Measurements from ENCODE around the gene RFX7. TPM values are rescaled to one million over a fixed set of nuclear protein-coding genes. Genes with fewer than 3 reads are reported as not detected.

Gene RFX7
- total and polyA plus RNA-seq, 8 donors = 0.58 to 41.4 (median 1.7) TPM

GRCh38 chr15:56233549-56233948 is 10.1 kb downstream of the RFX7 start:
- Histone ChIP-seq H3K36me3 (peaks cover 9 to 44% (median 24%) of the 10 kb centered on the region in 4 donors), H3K9me3 (peaks cover 5 to 40% (median 26%) of the 10 kb centered on the region in 4 donors), H3K4me3 (no peak overlapping the region), H3K27ac (no peak overlapping the region), H3K27me3 (no peaks in the 10 kb centered on the region), H3K4me1 (peaks cover 0 to 16% (median 6%) of the 10 kb centered on the region in 4 donors)
- WGBS, 5 donors = 92 to 99% (median 94%) methylated on average over 3 of the region's 3 CpGs
- TF ChIP-seq POLR2A (IDR thresholded peaks at IDR 0.05) = no peak
- TF ChIP-seq POLR2AphosphoS5 (IDR thresholded peaks at IDR 0.05) = no peak
- TF ChIP-seq, protein P1, sequence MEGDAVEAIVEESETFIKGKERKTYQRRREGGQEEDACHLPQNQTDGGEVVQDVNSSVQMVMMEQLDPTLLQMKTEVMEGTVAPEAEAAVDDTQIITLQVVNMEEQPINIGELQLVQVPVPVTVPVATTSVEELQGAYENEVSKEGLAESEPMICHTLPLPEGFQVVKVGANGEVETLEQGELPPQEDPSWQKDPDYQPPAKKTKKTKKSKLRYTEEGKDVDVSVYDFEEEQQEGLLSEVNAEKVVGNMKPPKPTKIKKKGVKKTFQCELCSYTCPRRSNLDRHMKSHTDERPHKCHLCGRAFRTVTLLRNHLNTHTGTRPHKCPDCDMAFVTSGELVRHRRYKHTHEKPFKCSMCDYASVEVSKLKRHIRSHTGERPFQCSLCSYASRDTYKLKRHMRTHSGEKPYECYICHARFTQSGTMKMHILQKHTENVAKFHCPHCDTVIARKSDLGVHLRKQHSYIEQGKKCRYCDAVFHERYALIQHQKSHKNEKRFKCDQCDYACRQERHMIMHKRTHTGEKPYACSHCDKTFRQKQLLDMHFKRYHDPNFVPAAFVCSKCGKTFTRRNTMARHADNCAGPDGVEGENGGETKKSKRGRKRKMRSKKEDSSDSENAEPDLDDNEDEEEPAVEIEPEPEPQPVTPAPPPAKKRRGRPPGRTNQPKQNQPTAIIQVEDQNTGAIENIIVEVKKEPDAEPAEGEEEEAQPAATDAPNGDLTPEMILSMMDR (IDR thresholded peaks at IDR 0.05) = no peak
- TF ChIP-seq EP300 (IDR thresholded peaks at IDR 0.05) = no peak
- DNase-seq = no peak
- intact Hi-C loops (cut with DNase I; ENCODE audit: low total_unique reads) = no loop called here

DNA sequence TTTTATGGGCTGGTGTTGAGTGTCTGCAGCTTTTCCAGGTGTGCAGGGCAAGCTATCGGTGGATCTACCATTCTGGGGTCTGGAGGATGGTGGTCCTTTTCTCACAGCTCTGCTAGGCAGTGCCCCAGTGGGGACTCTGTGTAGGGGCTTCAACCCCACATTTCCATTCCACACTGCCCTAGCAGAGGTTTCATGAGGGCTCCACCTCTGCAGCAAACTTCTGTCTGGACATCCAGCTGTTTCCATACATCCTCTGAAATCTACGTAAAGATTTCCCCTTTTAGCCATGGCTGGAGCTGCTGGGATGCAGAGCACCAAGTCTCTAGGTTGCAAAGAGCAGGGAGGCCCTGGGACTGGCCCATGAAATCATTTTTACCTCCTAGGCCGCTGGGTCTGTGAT is 11.6 kb downstream of the RFX7 start:
- H3K4me1 ChIP-seq = peaks cover 0 to 7% (median 1%) of the 10 kb centered on the region in 4 donors
- H3K27me3 ChIP-seq = no peaks in the 10 kb centered on the region
- no peak for DNase-seq
- H3K9me3 ChIP-seq = peaks cover 5 to 48% (median 31%) of the 10 kb centered on the region in 4 donors
- no peak overlapping the region for H3K27ac ChIP-seq
- intact Hi-C loops (cut with DNase I; ENCODE audit: low total_unique reads) = no loop called here
- WGBS, 5 donors = 93 to 100% (median 98%) methylated on average over 3 of the region's 3 CpGs
- no peak overlapping the region for H3K4me3 ChIP-seq
- TF ChIP-seq EP300 (IDR thresholded peaks at IDR 0.05) = no peak
- no peak for TF ChIP-seq POLR2A (IDR thresholded peaks at IDR 0.05)
- no peak for TF ChIP-seq POLR2AphosphoS5 (IDR thresholded peaks at IDR 0.05)
- TF ChIP-seq, protein P1 (IDR thresholded peaks at IDR 0.05) = no peak
- peaks cover 9 to 44% (median 24%) of the 10 kb centered on the region in 4 donors for H3K36me3 ChIP-seq

DNA sequence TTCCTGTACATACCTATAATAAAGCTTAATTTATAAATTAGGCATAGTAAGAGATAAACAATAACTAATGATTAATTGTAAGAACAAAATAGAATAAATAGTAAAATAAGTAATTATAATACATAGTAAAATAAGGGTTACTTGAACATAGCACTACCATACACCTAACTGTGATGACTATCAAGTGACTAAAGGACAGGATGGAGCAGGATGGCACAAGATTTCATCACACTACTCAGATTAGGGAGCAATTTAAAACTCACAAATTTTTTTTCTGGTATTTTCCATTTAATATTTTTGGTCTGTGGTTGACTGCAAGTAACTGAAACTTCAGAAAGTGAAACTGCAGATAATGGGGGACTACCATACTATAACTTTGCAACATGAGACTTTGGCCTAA is 14.8 kb downstream of the RFX7 start:
- H3K27me3 ChIP-seq = no peaks in the 10 kb centered on the region
- H3K36me3 ChIP-seq = peaks cover 9 to 37% (median 21%) of the 10 kb centered on the region in 4 donors
- intact Hi-C loops (cut with DNase I; ENCODE audit: low total_unique reads) = no loop called here
- H3K27ac ChIP-seq = no peak overlapping the region
- TF ChIP-seq POLR2A (IDR thresholded peaks at IDR 0.05) (no peak), EP300 (IDR thresholded peaks at IDR 0.05) (no peak), POLR2AphosphoS5 (IDR thresholded peaks at IDR 0.05) (no peak)
- TF ChIP-seq, protein P1 (IDR thresholded peaks at IDR 0.05) = no peak
- H3K9me3 ChIP-seq = peaks cover 5 to 48% (median 31%) of the 10 kb centered on the region in 4 donors
- no peak overlapping the region for H3K4me3 ChIP-seq
- no peak for DNase-seq
- peaks cover 0 to 5% (median 0%) of the 10 kb centered on the region in 4 donors for H3K4me1 ChIP-seq

DNA sequence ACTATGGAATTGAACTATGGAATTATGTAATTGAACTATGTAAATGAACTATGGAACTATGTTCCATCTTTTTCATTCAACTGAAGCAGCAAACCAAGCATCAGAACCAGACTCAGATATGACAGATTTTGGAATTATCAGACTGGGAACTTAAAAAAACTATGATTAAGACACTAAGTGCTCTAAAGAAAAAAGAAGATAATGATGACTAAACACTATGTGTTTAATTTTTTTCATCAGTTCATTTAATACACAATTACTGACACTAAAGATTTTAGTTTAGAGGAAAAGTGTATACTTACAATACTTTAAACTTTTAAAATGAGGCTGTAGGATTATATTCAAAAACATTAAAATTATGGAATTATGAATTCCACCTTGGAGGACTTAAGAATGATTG is 15.3 kb downstream of the RFX7 start:
- H3K27me3 ChIP-seq = no peaks in the 10 kb centered on the region
- no peak overlapping the region for H3K27ac ChIP-seq
- DNase-seq = no peak
- peaks cover 5 to 47% (median 30%) of the 10 kb centered on the region in 4 donors for H3K9me3 ChIP-seq
- intact Hi-C loops (cut with DNase I; ENCODE audit: low total_unique reads) = no loop called here
- H3K4me3 ChIP-seq = no peak overlapping the region
- TF ChIP-seq, protein P1 (IDR thresholded peaks at IDR 0.05) = no peak
- TF ChIP-seq POLR2AphosphoS5 (IDR thresholded peaks at IDR 0.05) (no peak), EP300 (IDR thresholded peaks at IDR 0.05) (no peak)
- H3K4me1 ChIP-seq = peaks cover 0 to 5% (median 0%) of the 10 kb centered on the region in 4 donors
- H3K36me3 ChIP-seq = peaks cover 9 to 36% (median 22%) of the 10 kb centered on the region in 4 donors
